Measurements from ENCODE around the gene GPR183.

Gene GPR183

DNA sequence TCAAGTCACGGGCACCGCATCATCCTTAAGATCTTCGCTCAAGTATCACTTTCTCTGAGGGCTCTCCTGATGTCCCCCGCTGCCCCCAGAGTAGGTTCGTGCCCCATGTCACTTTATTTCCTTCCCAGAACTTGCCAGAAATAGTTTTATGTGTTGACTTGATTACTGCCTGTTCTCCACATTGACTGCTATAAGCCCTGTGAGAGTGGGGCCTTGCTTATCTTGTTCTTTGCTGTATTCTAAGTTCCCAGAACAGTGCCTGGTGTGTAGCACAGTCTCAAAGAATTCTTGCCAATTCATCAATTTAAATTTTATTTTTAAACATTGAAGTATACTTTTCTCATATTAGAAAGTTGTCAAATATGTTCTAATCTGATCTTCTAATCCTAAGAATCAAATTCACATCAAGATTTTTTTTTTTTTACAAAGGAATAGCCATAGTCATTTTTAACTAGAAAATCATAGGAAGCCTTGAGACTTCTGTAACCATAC, 32.1 kb upstream of the GPR183 start:
- no peak for ATAC-seq
- DNase-seq, result no peak

DNA sequence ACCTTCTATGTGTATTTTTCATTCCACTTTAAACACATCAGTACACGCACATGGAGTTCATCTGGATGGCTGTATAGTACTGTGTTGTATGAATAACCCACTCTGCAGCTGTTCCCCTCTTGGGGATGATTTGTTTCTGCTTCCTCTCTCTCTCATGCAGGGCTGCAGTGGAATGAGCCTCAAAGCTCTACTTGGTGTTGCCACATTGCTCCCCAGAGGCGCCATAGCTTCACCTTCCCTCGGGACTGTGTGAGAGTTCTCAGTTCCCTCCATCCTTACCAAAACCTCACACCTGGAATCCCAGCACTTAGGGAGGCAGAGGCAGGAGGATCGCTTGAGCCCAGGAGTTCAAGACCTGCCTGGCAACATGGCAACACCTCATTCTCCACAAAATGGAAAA, 28.4 kb upstream of the GPR183 start:
- DNase-seq (no peak), ATAC-seq (no peak)

DNA sequence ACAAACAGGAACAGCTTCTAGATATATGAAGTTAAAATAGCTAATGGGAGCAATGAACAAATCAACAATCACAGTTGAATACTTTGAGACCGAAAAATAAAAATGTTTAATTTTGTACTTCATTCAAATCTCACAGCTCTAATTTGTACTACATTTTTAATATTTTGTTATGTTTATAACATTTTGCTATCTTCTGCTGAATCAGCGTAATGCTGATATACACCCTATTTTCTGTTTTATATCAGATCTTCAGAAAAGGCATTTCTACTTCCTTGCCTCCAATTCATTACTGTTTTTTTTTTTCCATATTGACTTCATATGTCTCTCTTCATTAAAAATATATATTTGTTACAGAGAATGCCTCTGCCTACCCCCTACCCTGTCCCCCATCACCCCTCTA, 27.9 kb upstream of the GPR183 start:
- DNase-seq, result no peak
- ATAC-seq, result no peak

DNA sequence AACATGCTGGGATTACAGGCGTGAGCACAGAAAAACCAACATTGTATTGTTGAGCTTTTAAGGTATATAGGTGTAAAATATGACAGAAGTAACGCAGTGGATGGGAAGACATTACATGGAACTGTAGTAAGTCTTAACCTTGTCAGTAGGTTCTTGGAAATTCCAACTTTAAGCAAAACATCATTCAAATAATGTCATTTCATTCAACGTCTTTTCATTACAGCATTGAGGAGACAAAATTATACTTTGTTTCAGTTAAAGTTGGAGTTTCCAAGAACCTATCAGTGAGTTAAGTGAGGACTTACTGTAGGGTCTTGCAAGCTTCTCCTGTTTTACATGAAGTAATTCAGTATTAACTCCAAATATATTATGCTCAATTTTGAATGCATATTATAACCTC, 27.0 kb upstream of the GPR183 start:
- ATAC-seq (no peak), DNase-seq (no peak)

DNA sequence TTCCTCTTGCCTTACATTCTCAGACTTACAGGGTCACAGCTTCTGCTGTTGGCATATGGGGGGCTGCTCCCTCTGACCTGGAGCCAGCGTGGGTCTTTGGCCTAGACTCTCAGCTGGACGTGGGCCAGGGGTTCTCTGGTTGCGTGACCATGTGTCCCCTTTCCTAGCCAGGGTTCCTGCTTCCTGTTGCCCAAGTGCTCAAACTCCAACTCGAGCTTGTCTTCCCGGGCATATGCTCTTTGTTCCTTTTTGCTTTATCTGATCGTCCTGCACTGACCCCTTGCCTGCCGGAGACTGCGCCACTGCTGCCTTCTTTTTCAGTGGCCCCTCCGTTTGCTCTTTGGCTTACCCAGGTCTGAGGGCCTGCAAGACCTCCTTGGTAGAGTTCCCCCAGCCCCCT, 25.3 kb upstream of the GPR183 start:
- DNase-seq (no peak), ATAC-seq (peak; percentile 22)

DNA sequence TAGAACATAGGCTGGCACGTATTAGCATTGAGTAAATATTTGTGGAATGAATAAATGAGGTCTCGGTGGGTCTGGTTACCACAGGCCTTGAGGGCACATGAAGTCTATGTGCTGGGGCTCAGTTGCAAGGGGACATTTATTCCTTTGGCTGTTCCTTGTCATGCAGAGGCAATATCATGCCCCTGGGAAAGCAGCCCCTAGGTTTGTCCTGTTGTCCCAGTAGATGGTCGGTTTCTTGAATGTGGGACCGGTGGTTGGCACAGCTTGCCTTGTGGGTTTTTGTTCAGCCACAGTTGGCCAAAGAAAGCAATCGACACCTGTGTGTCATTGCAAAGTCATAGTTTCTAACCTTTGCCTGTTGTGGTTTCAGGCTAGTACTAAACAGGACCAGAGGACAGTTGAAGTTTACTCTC, 24.7 kb upstream of the GPR183 start:
- ATAC-seq (peak; percentile 91), DNase-seq (peak; percentile 58)

DNA sequence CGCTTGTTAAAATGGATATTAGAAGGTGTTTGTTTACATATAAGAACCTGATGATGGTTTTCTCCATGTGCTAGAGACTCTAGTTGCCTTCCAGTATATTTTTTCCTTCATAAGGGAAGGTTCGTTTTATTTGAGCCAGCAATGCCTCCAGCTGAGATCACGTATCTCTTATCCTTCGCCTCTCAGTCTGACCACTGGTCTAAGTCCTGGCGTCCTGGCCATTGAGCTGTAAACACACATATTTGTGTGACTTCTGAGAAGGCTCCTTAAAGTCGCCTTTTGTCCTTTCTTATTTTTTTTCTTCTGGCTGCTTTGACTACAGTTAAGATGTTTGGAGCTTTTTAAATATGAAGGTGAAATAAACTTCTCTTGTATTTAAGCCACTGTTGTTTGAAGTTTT, 23.7 kb upstream of the GPR183 start:
- ATAC-seq (no peak), DNase-seq (no peak)

DNA sequence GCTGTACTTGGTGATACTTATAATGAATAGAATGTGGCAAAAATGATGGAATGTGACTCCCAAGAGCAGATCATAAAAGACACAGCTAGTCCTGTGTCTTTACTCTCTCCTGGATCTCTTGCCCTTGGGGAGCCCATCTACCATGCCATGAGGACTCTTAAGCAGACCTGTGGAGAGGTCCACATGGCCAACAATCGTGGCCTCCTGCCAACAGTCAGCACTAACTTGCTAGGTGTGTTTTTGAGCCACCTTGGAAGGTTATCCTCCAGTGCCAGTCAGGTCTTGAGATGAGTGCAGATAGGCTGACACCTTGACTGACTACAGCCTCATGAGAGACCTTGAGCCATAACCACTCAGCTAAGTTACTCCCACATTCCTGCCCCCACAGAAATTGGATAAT, 22.3 kb upstream of the GPR183 start:
- DNase-seq (no peak), ATAC-seq (no peak)

DNA sequence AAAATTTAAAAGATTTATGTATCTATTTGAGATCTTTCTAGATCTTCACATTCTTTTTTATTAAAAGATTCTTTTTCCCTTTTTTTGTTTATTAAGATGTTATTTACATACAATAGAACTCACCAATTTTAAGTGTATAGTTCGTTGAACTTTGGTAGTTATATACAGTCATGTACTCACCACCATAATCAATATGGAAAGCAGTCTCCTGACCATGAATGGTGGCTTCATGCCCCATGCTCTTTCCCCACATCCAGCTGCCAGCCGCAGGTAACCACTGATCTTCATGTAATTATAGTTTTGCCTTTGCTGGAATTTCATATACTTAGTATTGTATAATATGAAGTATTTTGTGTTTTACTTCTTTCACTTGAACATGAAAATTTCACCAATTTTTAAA, 20.6 kb upstream of the GPR183 start:
- no peak for ATAC-seq
- no peak for DNase-seq

DNA sequence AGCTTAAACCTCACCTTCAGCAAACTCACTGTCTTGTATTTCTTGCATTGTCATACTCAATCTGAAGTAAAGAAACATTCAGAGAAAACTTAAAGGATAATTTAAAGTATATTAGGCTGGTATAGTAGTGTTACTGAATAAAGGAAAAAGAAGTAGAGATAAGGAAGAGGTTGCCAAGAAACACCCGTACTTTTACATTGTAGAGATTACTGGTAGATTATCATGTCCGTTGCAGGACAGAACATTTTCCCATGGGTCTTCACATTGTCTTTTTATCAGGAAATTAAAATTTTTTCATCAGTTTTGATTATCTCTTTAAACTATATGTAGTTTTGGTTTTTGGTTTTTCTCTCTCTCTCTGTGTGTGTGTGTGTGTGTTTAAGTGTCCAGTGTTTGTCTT, 19.9 kb upstream of the GPR183 start:
- no peak for DNase-seq
- no peak for ATAC-seq

DNA sequence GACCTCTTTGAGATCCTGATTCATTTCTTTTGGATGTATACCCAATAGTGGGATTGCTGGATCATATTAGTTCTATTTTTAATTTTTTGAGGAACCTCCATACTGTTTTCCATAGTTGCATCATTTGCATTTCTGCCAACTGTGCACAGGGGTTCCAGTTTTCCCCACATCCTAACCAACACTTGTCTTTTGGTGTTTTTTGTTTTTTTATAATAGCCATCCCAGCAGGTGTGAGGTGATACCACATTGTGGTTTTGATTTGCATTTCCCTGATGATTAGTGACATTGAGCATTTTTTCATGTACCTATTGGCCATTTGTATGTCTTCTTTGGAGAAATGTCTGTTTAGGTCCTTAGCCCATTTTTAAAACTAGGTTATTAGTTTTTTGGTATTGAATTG, 18.8 kb upstream of the GPR183 start:
- no peak for DNase-seq
- ATAC-seq, result no peak

DNA sequence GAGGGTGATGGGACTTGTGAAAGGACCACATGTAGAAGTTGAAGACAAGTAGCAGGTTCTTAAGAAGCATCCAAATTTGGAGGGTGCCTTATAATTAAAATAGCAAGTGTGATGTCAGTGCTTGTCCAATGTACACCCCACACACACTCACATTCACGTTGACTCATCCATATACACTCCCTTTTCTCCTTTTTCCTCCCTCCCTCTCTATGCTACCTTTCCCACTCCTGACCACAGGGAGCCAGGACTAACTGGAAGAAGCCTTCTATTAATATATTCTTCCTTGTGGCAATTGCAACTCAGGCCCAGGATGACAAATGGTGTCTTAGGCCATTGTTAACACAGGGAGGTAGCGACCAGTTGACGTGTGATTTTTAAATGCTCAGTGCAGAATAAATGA, 16.3 kb upstream of the GPR183 start:
- DNase-seq (no peak), ATAC-seq (no peak)

DNA sequence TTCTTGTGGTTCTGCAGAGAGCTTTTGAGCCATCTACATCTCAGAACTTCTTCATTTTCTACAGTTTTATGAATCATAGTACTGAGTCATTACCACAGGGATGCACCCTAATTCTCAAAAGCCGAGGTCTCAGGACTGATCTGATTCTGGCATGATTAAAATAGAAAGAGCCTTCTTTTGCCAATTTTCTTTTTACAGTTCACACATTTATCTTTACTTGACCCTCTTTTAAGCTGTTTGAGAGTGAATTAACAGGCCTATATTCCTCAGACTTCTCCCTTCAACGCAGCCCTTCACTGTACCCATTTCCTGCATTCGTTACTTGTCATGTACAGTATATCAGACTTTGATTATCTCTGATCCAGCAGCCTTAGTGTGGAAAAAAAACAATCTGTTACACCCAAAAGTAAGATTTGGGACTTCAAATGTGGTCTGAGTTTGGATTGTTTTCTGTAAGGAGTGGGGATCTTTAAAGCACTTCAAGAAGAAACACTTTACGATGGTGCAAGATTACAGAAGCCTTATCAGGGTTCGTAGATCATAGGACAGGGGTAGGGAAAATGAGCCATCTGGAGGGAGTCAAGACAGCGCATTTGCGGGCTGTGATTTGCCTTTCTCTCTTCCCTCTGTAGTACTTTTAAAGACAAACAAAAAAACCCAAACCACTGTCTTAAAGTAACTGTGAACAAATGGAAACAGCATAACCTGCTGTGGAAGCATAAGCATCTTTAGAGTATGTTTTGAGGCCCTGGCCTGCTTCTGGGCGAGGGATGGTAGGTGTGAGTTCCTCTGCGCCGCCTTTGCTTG, 15.3 kb upstream of the GPR183 start:
- DNase-seq (no peak), ATAC-seq (peak; percentile 90)

DNA sequence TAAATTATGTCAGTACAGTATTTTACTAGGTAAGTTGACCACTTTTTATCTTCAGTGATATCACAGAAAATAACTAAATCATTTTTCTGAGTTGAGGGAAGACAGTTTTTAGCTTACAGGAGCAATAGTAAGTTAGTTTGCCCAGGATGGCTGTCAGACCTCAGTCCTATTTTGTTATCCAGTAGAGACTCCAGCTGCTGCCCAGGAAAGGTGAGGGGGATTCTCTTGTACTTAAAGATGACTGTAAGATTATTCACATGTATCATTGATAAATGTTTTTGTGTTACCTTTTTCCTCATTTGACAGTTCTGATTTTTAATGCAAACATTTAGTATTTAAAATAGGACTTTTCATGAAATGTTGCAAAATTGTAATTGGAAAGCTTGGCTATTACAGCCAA, 14.5 kb upstream of the GPR183 start:
- ATAC-seq (no peak), DNase-seq (no peak)

DNA sequence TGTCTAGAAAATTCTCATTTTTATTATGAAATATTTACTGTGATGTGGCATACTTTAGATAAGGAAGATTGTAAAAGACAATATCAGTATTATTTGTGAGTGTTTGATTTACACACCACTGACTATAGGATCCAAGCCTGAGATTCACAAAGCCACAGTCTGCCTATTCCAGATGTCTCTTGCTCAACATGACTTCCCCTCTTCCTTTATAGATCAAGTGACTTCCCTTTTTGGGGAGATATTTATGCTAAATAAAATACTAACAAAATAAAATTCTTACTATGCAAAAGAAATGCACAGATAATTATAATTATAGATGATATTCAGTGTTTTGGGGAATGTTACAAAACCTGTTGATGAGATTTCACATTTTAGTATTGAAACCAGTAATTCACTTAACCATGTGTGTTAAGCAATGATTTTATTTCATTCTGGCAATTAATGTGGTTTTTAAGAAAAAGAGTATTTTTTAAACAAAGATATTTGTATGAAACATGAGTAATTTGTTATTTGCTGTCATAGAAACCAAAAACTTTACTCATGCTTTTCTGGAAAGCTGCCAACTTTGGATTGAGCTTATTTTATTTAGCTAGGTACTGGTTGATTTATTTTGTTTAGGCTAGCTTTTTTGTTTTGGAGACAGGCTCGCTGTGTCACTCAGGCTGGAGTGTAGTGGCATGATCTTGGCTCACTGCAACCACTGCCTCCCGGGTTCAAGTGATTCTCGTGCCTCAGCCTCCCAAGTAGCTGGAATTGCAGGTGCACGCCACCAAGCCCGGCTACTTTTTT, 13.7 kb upstream of the GPR183 start:
- DNase-seq, result no peak
- ATAC-seq, result no peak

DNA sequence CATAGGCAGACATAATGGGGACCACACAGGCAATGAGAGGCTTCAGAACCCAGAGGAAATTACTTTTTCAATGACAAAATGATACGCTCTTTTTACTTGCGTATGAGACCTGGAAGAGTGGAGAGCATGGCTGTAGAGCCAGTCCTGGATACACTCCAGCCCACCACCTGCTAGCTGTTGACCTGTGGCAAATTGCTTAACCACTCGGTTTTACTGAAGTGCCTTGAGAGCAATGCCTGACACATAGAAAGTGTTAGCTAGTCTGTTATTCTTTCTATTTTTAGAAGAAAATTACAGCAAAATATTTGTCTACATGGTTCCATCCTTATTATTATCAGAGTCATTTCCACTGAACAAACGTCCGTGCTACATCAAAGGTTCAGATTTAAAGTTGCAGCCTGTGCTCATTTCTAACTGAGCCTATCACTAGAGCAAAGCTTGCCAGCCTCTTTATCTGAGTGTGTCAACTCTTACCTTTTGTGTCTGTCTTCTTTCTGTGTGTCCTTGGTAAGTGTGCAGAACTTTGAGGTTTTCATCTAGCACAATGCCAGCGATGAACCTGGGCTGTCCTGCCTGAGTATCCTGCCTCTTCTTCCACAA, 9.6 kb upstream of the GPR183 start:
- ATAC-seq, result no peak

DNA sequence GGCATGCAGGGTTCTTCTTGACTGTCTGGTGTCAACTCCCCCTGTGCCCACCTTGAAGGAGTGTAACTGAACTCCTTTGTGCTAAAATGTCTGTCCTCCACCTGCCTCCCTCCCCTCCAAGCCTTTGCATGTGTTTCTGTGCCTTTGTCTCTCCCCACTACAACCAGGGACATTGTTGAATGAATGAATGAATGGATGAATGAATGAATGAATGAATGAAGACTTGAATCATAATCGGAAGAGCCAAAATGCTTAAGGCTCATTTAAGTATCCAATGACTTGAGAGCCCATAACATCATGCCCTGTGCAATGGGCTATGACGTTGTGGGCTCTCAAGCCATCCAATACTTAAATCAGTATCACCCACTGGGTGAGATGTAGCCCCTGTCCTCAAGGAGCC, 9.0 kb upstream of the GPR183 start:
- no peak for DNase-seq

More for the DNA sequence above, 9.6 kb upstream of the GPR183 start:
- DNase-seq, result no peak

DNA sequence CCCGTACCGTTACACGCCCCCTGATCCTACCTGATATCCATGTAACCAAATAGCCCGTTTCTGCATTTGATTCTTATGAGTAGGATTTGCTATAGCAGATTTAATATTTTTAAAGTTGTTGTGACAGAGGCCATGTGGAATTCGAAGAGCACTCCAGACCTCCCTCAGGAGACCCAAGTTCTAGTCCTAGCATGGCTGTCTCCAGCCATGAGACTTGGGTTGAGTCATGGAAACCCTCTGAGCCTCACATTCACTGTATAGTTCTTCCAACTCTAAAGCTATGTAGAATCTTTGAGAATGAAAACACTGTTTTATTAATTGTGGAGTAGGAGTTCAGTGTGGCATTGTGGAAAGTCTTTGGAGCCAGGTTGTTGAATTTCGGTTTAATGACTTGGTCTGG, 8.0 kb upstream of the GPR183 start:
- ATAC-seq, result peak; percentile 60

More for the DNA sequence above, 9.0 kb upstream of the GPR183 start:
- no peak for ATAC-seq

DNA sequence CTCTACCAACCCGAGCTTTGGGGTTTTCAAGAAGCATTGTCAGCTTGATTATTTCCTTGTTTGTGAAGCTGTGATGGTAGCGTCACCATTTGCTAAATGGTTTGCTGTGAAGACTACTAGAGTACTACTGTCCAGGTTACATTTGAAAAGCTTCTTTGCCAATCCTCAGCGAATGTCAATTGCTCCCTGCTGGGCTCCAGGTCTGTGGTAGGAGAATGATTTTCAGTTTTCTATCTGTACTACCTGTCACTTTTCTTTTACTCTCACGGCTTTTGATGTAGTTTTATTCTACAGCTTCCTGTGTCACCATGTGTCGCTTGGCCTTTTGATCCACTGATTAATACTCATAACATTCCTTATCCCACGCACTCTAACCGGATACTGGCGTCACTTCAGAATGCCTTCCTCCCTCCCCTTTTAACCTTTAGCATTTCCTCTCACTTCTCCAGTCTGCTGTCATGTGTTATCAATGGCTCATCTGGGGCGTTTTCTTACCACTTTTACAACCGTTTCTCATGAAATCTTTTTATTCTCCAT, 7.5 kb upstream of the GPR183 start:
- DNase-seq (peak; percentile 64), ATAC-seq (peak; percentile 80)

More for the DNA sequence above, 8.0 kb upstream of the GPR183 start:
- DNase-seq, result no peak

DNA sequence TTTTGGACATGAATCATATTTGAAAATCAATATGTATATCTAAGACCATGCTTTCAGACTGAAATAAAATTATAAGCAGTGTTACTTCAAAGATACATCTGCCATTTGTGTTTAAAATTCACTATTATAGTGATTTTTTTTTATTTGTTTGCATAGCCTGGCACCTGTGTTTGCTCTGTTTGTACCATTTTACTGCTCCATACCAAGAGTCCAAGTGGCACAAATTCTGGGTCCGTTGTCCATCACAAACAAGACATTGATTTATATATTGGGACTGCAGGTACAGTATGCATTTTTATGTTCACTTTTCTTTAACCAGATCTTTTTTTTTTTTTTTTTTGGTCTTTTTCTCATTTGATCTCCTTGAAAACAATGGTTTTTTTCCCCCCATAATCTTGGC, 6.7 kb upstream of the GPR183 start:
- ATAC-seq, result no peak
- DNase-seq, result no peak

DNA sequence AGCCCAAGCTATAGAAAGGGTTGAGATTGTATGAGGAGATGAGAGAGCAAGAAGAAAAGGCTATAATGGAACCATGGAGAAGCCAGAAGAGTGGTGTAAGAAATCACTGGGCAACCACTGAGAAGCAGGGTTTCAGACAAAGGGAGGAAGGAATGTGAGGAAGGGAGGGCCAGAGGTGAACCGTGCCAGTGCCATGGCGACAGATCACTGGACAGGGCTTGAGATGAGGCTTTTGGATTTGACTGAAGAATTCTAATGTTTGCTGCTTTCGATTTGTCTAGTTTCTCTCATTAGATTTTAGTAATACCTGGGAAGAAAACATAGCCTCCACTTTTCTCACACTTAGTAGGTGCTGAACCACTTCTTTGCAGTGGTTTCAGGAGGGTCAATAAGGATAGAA, 6.3 kb upstream of the GPR183 start:
- DNase-seq, result no peak
- ATAC-seq, result no peak

DNA sequence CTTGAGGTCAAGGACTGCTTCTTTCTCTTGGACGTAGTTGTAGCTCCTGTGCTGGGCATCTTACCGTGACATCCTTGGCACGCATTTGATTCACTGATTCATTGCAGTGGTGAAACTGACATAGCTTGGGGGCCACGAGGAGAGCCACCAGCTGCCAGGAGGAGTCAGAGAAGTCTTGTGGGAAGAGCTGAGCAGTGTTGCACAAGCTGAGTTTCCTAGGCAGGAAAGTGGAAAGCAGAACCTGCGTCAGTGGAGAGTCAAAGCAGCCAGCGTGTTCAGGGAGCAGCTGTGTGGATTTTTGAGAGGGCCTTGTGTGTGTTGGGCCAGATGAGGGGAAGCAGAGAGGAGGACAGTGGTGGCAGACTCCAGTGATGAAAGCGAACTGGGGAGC, 5.3 kb upstream of the GPR183 start:
- no peak for DNase-seq
- ATAC-seq, result no peak

Data from stimulated activated naive CD8-positive, alpha-beta T cell treated with anti-CD3 and anti-CD28 coated beads, Interleukin-15, Interleukin-2, amounts not matched to agents 100 U/mL and 50 U/mL, for 24 hours (primary cell).